ENCODE measurements around the gene HLCS.

Gene HLCS

DNA sequence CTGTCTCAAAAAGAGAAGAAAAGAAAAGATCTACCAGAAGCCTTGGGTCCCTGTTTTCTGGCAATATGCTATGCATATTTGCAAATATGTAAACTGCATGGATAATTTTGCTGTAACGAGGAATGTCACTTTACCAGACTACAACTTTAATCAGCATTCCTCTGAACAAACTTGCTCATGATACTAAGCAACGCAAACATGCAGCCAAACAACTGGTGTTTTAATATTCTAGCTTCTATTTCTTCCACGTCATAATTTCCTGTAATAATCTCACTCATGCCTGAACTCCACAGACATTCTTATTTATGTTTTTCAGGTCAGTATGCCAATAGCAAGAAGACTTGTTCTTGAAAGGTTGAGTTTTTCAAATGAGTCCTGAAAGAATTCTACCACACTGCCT lies 153.4 kb downstream of the HLCS start:
- no peak for DNase-seq (ENCODE audit: low read depth in 2 of 2)

DNA sequence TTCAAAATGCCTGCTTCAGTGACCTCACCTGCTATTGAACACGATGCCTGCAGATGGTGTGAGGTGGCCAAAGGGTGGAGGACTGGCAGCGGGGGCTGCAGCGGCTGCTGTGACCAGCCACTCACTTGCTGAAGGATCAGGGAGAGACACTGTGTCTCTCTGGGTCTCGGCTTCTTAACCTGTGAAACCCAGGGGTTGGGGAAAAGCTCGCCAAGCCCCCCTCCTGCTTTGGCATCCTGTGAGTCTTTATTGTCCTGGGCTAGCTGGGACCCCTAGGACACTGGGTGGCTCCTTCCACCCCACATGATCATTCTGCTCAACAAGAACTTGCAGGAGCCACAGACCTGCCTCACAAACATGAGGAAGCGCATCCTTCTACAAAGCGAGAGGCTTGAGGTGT lies 154.7 kb downstream of the HLCS start:
- DNase-seq (ENCODE audit: low read depth in 2 of 2) = no peak

DNA sequence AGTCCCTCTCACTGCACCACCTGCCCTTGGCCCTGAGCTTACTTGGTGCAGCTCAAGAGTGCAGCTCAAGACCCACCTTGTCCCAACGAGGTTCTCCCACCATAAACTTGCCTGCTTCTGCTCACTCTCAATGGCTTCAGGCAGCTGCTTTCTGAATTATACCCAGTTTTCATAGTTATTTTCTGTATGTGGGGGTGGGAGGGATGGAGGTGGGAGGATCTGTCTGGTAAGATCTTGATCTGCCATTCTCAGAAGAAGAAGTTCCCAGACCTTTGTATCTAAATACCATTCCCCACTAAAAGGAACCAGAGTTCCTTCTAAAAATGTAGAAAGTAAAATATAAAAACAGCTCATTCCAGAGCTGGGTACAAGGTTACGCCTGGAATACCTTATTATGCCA lies 156.0 kb downstream of the HLCS start:
- no peak for DNase-seq (ENCODE audit: low read depth in 2 of 2)

DNA sequence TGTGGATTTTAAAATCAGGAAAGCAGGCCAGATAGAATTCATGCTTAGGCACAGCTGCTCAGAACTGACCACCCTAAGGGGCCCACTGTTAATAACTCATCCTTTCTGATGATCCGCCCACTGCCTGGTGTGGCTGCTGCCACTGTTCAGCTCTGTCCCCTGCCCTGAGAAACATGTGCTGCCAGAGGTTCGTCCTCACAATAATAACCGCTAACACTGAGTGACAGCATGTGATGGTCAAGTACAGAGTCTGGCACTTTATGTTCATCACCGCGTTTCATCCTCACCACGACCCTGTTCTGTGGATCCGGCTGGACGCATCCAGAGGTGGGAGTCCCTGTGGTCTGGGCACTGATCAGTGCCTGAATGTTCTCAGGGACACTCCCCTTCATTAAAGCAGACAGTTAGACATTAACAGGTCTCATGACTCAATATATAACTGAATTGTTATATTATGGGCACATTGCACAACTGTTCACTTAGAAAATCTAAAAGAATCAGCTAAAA lies 159.0 kb downstream of the HLCS start:
- no peak for DNase-seq (ENCODE audit: low read depth in 2 of 2)

GRCh38 chr21:36806103-36806502 lies 160.4 kb downstream of the HLCS start:
- DNase-seq (ENCODE audit: low read depth in 2 of 2) = no peak

- no peak for DNase-seq (ENCODE audit: low read depth in 2 of 2)
These were observed 161.4 kb downstream of the HLCS start for GRCh38 chr21:36804874-36805611.

DNA sequence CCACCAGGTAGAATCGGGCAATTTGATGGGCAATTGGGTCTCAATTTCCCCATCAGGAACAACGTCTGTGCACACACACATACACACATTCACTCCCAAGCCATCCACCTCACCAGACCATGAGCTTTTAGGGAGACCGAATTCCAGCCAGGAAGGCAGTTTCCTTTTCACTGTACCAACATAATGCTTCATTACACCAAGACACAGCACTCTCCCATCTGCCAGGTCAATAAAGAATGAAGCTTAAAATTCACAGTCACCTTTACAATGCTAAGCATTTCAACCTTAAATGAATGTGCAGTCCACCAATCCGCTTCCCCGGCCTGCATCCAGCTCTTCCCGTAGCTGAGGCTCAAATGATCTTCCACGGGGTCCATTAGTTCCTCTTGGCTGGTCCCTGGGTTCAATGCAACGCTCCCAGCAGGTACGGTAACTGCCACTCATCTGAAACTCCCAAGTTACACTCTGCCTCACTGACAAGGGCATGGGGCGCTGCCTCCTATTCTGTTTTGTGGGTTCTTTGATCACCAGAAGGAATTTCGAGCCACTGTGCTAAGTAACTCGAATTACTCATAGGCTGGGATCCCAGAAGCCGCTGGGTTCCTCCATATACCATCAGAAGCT lies 162.5 kb downstream of the HLCS start:
- DNase-seq (ENCODE audit: low read depth in 2 of 2) = no peak

- DNase-seq (ENCODE audit: low read depth in 2 of 2) = no peak
These were observed 163.3 kb downstream of the HLCS start for GRCh38 chr21:36803051-36803645.

DNA sequence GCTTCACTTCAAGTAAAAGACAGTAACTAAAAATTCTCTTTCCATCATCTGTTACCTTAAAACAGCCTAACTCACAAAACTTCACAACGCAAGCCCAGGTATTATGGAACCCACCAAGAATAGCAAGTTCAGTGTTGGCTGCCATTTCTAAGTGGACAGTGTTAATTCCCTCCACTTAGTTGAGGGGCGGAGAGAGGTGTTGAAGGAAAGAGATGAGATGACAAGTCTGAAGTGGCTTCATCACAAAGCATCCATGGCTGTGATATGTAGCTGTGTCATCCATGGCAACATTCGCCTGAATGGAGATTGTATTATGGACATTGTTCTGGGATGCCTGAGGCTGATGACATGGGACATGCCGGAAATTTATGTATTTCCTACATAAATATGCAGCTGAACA lies 165.7 kb downstream of the HLCS start:
- no peak for DNase-seq (ENCODE audit: low read depth in 2 of 2)

- no peak for DNase-seq (ENCODE audit: low read depth in 2 of 2)
These were observed 166.6 kb downstream of the HLCS start for GRCh38 chr21:36799869-36800268.

GRCh38 chr21:36798491-36798890 lies 168.0 kb downstream of the HLCS start:
- DNase-seq (ENCODE audit: low read depth in 2 of 2) = no peak

DNA sequence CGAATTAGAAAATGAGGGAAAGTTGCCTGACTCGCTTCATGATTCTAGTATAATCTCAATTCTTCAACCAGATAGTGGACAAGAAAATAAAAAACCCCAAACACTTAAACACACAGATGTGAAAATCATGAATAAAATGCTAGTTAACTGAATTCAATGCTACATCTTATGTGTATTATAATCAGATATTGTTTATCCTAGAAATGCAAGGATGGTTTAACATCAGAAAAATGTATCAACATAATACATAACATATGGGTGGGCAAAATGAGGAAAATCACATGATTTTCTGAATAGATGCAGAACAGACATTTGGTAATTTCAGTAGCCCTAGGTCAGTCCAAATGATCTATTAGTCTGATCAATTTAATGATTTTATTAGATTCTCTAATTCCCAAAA lies 170.4 kb downstream of the HLCS start:
- no peak for DNase-seq (ENCODE audit: low read depth in 2 of 2)

DNA sequence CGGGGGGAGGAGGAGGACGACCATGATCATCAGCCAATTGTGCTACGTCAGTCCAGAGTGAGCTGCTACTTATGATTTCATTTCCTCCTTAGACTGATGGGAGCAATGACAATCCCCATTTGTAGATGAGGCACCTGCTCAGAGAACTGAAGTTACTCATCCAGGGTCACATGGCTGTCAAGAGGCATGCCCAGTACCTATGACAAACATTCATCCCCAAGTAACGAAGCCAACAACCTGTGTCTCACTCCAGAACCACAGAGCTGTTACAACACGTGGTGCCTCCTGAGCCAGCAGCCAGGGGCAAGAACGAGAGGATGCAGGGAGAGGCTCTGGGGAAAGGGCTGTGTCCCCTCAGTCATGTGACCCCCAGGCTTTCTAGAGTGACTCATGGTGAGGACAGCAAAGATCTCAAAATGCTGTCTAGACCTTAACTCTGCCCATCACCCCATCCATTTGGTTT lies 173.9 kb downstream of the HLCS start:
- DNase-seq (ENCODE audit: low read depth in 2 of 2) = no peak

GRCh38 chr21:36791695-36792470 lies 174.6 kb downstream of the HLCS start:
- DNase-seq (ENCODE audit: low read depth in 2 of 2) = no peak

- no peak for DNase-seq (ENCODE audit: low read depth in 2 of 2)
These were observed 175.3 kb downstream of the HLCS start for GRCh38 chr21:36791180-36791579.

DNA sequence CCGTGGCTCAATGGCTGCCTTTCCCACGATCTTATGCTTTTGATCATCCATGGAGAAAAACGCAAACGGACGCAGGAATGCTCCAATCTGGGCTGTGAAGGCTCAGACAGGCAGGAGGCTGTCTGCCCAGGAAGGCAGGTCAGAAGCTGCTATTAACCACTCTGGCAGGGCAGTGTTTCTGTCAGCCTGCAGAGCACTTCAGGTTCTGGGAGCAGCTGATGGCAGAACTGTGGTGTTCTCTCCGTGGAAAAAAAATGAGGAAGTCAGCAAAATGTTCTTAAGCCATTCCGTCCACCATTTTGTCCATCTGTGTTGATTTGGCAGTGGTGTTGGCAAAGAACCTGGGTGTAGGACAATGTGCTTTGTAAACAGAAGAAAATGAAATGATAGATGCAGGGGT lies 175.9 kb downstream of the HLCS start:
- DNase-seq (ENCODE audit: low read depth in 2 of 2) = no peak

DNA sequence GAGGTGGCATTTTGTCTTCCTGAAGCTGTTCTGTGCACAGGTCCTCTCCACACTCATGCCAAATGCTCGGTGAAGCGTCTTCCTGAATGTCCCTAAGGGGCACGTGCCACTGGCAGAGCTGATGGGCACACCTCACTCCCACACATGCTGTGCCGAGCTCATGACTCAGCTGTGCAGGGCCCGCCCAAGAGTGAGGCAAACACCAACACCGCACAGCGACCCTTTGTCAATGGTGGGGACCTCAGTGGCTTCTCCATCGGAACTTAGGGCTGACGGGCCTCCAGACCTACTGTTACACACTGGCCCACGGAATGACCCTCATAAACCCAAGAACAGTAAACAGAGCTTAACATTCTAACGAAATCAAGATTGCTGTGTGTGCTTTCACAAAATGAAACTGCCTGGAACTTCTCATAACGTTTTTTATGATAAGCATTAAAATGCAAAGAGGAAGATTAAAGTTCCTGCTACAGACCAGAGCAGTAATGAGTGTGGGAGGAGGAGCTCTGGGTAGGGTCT lies 178.3 kb downstream of the HLCS start:
- no peak for DNase-seq (ENCODE audit: low read depth in 2 of 2)

GRCh38 chr21:36786186-36786585 lies 180.3 kb downstream of the HLCS start:
- DNase-seq (ENCODE audit: low read depth in 2 of 2) = no peak

DNA sequence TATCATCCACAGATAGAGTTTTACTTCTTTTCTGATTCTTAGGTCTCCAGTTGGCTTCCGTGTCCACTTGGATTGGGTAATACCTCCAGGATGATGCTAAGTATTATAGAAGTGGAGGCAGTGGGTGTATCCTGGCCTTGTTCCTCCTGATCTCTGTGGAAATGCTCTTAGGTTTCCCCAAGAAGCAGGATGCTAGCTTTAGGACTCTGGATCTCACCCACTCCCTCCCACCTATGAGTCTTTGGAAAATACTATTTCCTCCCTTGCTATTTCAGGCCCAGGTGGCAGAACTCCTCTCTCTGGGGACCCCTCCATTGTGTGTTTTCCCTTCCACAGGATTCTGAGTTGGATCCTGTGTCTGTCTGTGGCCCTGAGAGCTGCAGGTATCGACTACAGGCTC lies 180.9 kb downstream of the HLCS start:
- no peak for DNase-seq (ENCODE audit: low read depth in 2 of 2)

GRCh38 chr21:36784947-36785346 lies 181.5 kb downstream of the HLCS start:
- DNase-seq (ENCODE audit: low read depth in 2 of 2) = no peak

DNA sequence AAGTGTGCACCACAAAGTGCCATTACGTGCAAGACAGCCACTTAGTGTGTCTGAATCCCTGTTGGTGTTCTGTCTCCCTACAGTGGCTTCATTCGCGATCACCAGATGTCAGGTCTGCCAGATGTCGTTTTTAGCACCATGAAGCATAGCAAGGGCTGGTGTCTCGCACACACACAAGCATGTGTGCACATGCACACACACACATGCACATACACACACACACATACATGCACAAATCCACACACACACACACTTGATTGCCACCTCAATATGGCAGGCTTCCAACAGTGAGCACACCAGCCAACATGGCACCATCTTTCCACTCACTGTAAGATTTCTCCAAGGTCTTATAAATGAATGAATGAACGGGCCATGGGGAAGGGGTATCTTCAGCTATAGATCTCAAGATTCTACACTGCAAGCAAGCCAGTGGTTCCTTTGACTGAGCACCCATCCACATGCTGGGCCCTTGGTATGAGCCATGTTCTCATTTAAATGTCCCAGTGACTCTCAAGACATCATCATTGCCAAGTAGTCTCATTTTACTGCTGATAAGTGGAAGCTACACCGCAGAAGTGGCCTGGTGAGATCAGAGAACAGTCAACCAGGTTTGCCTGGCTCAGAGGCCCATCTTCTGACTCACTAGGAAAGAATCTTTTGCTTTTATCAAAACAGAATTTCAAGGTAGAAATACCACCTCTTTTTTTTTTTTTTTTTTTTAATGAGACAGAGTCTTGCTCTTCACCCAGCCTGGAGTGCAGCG lies 182.7 kb downstream of the HLCS start:
- DNase-seq (ENCODE audit: low read depth in 2 of 2) = no peak
